Measurements from ENCODE around the gene MAP9.
"Not testable (repeated sequence)": the region's sequence is repeated elsewhere in the genome, so short reads cannot be mapped to it uniquely, and the experiment has no call there.

MAP9 gene

GRCh38 chr4:155376387-155377268 lies at the start of gene MAP9:
MAP9 (minus strand) TSS chr4:155376965; CDS start chr4:155375850, 1,115 bp downstream.
- peak; percentile 53 for DNase-seq (ENCODE audit: low read depth)

- not testable (repeated sequence) for DNase-seq (ENCODE audit: low read depth)
Measured at GRCh38 chr4:155424778-155425177, 48.0 kb upstream of the MAP9 start.

GRCh38 chr4:155423671-155424070 lies 46.9 kb upstream of the MAP9 start:
- DNase-seq (ENCODE audit: low read depth): no peak

GRCh38 chr4:155419266-155419665 lies 42.5 kb upstream of the MAP9 start:
- no peak for DNase-seq (ENCODE audit: low read depth)

GRCh38 chr4:155415662-155416061 lies 38.9 kb upstream of the MAP9 start:
- DNase-seq (ENCODE audit: low read depth): no peak

DNA sequence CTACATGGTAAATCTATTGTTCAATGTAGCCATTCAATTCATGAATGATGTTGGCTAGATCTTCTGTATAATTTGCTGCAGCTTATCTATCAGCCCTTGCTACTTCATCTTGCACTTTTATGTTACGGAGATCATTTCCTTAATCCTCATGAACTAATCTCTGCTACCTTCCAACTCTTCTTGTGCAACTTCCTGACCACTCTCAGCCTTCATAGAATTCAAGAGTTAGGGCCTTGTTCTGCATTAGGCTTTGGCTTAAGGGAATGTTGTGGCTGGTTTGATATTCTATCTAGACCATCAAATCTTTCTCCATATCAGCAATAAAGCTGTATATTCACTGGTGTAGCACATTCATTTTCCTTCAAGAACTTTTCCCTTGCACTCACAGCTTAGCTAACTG lies 36.7 kb upstream of the MAP9 start:
- no peak for DNase-seq (ENCODE audit: low read depth)

DNA sequence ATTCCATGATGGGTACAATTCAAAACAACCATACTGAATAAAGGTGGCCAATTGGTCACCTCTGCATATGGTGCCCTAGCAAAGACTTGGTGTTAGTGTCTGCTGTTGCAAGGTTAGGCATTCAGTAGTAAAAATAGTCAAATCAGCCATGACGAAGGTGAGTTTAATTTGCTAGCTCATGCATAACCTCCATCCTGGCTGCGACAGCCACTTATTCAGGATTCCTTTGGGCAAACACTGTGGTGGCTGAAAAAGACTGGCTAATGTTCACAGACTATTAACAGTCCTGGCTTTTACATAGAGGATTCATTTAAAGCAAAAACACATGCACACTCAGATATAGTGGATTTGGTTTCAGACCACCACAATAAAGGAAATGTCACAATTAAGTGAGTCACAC lies 34.8 kb upstream of the MAP9 start:
- DNase-seq (ENCODE audit: low read depth): no peak

GRCh38 chr4:155408796-155409195 lies 32.0 kb upstream of the MAP9 start:
- DNase-seq (ENCODE audit: low read depth): no peak

DNA sequence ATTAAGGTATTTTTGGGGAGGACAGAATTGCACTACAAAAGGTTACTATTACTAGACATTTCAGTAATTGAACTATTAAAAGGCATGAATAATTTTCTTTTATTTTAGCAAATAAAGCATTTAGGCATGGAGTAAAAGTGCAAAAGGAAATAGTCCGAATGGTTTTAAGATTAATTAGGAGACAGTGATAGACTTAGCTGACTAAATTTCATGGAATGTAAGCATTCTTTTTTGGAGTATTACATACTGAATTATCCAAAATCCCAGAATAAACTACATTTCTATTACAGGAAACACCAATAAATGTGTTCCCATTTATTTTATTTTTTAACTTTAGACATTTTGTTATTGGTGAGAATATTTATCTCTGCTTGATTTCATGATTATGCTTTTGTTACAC lies 30.7 kb upstream of the MAP9 start:
- DNase-seq (ENCODE audit: low read depth): no peak

GRCh38 chr4:155405059-155405458 lies 28.3 kb upstream of the MAP9 start:
- no peak for DNase-seq (ENCODE audit: low read depth)

- no peak for DNase-seq (ENCODE audit: low read depth)
Measured at GRCh38 chr4:155403886-155404285, 27.1 kb upstream of the MAP9 start.

- no peak for DNase-seq (ENCODE audit: low read depth)
Measured at GRCh38 chr4:155402941-155403340, 26.2 kb upstream of the MAP9 start.

DNA sequence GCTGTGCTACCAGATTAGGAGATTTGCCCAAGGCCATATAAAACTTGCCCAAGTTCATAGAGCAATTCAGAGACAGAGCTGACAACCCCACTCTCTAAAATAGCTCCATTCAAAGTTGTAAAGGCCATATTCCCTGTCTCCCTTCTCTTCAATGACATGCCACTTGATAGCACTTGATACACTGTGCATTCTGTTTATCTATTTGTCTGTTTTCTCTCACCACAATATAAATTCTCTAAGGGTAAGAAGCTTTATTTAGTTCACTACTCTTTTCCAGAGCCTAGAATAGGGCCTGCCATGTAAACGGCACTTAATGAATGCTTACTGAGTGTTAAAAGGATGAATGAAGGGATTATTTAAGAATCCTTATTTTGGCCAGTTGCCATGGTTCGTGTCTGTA lies 24.1 kb upstream of the MAP9 start:
- DNase-seq (ENCODE audit: low read depth): no peak

GRCh38 chr4:155399974-155400697 lies 23.4 kb upstream of the MAP9 start:
- DNase-seq (ENCODE audit: low read depth): no peak

DNA sequence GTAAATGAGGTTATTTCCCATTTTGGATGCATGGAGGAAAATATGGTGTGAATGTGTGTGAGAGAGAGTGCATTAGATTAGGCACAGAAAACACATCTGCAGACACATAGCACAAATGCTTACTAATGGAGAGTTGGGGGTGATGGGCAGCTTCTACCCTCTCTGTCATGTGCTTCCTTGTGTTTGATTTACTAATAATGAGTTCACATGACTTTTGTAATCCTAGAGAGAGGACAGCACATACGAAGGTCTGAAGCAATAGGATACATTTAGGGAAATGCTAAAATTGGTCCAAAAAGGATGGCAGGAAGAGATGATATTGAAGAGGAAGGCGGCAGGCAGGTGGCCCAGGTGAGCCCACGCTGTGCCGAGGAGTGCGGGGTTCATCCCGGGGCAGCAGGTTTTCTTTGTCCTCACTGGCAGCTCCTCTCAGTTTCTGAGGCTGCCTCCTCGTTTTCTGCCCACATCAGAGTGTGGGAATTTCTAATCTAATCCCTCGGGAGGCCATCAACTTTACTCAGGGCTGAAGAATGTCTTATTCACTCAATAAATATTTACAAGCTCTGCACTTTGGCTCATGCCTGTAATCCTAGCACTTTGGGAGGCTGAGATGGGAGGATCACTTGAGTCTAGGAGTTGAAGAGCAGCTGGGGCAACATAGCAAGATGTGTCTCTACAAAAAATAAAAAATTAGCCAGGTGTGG lies 15.9 kb upstream of the MAP9 start:
- DNase-seq (ENCODE audit: low read depth): peak; percentile 72

DNA sequence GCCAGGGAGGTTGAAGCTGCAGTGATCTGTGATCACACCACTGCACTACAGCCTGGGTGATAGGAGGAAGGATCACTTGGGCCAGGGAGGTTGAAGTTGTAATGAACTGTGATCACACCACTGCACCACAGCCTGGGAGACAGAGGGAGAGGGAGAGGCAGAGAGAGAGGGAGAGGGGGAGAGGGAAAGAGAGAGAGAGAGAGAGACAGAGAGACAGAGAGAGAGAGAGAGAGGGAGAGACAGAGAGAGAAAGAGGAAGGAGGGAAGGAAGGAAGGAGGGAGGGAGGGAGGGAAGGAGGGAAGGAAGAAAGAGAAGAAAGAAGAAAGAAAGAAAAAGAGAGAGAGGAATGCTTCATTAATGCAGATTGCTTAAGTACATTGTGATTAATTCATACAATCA lies 15.2 kb upstream of the MAP9 start:
- no peak for DNase-seq (ENCODE audit: low read depth)

DNA sequence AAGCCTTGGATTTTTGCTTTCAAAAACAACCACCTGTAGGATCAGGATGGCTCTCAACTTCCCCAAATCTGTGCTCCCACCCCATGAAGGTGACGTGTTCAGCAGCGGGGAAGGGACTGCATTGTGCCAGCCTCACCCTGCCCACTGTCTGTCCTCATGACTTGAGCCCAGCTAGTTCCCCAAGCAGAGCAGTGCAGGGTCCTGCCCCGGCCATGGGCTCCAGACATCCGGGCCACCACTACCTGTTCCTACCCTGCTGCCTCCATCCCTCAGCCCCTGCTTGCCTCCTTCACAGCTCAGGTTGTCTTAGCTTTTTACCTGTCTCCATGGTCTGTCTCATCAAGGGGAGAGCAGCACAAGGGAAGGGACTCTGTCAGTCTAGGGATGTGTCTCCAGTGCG lies 11.4 kb upstream of the MAP9 start:
- DNase-seq (ENCODE audit: low read depth): no peak

DNA sequence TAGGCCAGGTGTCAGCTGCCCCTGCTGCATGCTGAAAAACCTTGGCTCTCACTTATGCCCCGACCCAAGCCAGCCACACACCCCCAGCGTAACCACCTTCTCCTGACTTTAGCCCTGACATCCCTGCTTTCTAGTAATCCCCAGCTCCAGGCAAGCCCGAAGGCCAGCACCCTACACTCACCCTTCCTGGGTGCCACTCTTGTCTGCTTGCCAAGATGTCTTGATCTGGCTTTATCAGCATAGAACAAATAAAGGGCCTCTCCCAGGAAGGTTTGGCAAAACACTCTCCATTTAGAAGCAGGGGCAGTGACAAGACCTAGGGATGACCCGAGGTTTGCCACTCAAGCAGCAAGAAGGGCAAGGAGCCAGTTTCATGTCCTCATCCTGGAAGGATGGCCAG lies 6.8 kb upstream of the MAP9 start:
- DNase-seq (ENCODE audit: low read depth): no peak

GRCh38 chr4:155377276-155377675 lies 511 bp upstream of the MAP9 start:
- DNase-seq (ENCODE audit: low read depth): no peak

GRCh38 chr4:155371432-155372043 lies 5.2 kb downstream of the MAP9 start:
- no peak for DNase-seq (ENCODE audit: low read depth)

DNA sequence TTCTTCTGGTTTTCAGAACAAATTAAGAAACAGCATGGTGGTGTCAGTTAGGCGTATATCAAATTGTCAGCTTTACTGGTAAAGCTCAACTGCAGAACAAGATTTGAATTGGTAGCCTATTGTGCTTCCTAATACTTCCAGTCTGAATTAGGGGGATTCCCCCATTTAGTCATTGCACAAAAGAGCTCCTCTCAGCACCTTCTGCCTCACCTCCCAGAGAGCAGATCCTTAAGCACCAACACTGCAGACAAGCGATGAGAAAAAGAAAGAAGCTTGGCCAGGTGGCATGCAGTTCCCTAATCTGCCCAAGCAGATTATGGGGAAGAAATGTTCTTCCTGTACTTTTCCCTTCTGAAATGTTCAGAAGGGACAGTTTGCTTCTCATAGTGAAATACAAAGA lies 9.2 kb downstream of the MAP9 start:
- DNase-seq (ENCODE audit: low read depth): no peak

DNA sequence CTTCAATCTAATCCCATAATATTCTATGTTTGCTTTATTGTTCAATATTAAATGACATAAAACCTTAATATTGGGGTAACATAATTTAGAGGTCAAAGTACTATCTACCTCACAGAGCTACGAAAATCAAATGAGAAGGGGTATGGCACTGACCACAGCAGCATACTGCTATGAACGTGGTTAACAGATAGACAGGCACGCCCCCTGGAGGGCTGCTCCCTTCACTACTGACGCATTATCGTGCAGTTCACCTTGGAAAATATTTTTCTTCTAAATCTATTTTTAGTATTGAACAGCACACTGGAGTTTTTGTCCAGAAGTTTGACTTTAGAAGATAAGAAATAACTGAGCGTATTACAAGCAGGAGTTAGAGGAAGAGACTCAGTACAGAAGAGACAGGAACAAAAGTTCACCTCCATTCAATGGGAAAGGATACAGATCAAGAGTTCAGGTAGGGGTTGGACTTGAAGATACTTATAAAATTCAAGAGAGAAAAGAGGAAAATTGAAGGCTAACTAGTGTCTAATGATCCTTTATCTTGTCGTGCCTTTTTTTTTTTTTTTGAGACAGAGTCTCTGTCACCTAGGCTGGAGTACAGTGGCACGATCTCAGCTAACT lies 22.7 kb downstream of the MAP9 start:
- no peak for DNase-seq (ENCODE audit: low read depth)

Data from HS-27A (cell line).